ENCODE data around the gene PRAC1.

Gene PRAC1

GRCh38 chr17:48722201-48722907 is at the start of gene PRAC1:
Gene PRAC1 (minus strand): TSS chr17:48722518. CDS start chr17:48722392, 126 bp downstream.
- Histone ChIP-seq H3K9ac (ENCODE audit: low read depth in 1 of 2, low read length in 2 of 2) (no peak within 1 kb of the TSS), H3K4me3 (ENCODE audit: low read depth in 1 of 2, low read length in 2 of 2) (peak within 1 kb of the TSS in 1 of 2 donors; percentile 53), H3K9me3 (ENCODE audit: control insufficient read depth in 1 of 2, low read length in 2 of 2) (no peaks in the 10 kb centered on the region), H3K27me3 (ENCODE audit: control insufficient read depth in 1 of 2, insufficient read depth in 2 of 2, low read length in 2 of 2) (peaks cover 94% of the 10 kb centered on the region in 2 donors), H3K27ac (ENCODE audit: low read depth, low read length) (no peak within 1 kb of the TSS), H3K4me1 (ENCODE audit: control insufficient read depth in 1 of 2, insufficient read depth in 2 of 2, low read length in 2 of 2) (peaks cover 30 to 35% of the 10 kb centered on the region in 2 donors), H3K36me3 (ENCODE audit: control insufficient read depth in 1 of 2, insufficient read depth in 2 of 2, low read length in 2 of 2) (no peaks in the 10 kb centered on the region)

- no peak overlapping the region for H3K4me3 ChIP-seq (ENCODE audit: low read depth in 1 of 2, low read length in 2 of 2)
- no peak overlapping the region for H3K27ac ChIP-seq (ENCODE audit: low read depth, low read length)
- peaks cover 0 to 3% of the 10 kb centered on the region in 2 donors for H3K9me3 ChIP-seq (ENCODE audit: control insufficient read depth in 1 of 2, low read length in 2 of 2)
- H3K9ac ChIP-seq (ENCODE audit: low read depth in 1 of 2, low read length in 2 of 2): no peak overlapping the region
- no peaks in the 10 kb centered on the region for H3K4me1 ChIP-seq (ENCODE audit: control insufficient read depth in 1 of 2, insufficient read depth in 2 of 2, low read length in 2 of 2)
- no peaks in the 10 kb centered on the region for H3K27me3 ChIP-seq (ENCODE audit: control insufficient read depth in 1 of 2, insufficient read depth in 2 of 2, low read length in 2 of 2)
- no peaks in the 10 kb centered on the region for H3K36me3 ChIP-seq (ENCODE audit: control insufficient read depth in 1 of 2, insufficient read depth in 2 of 2, low read length in 2 of 2)
Observed at GRCh38 chr17:48770954-48771353, 48.6 kb upstream of the PRAC1 start.

- no peaks in the 10 kb centered on the region for H3K9me3 ChIP-seq (ENCODE audit: control insufficient read depth in 1 of 2, low read length in 2 of 2)
- H3K27me3 ChIP-seq (ENCODE audit: control insufficient read depth in 1 of 2, insufficient read depth in 2 of 2, low read length in 2 of 2): no peaks in the 10 kb centered on the region
- H3K27ac ChIP-seq (ENCODE audit: low read depth, low read length): no peak overlapping the region
Observed at GRCh38 chr17:48769009-48769675, 46.8 kb upstream of the PRAC1 start.

GRCh38 chr17:48767263-48767774 is 45.0 kb upstream of the PRAC1 start:
- Histone ChIP-seq H3K27me3 (ENCODE audit: control insufficient read depth in 1 of 2, insufficient read depth in 2 of 2, low read length in 2 of 2) (peaks cover 0 to 6% of the 10 kb centered on the region in 2 donors), H3K4me3 (ENCODE audit: low read depth in 1 of 2, low read length in 2 of 2) (no peak overlapping the region), H3K4me1 (ENCODE audit: control insufficient read depth in 1 of 2, insufficient read depth in 2 of 2, low read length in 2 of 2) (no peaks in the 10 kb centered on the region), H3K9ac (ENCODE audit: low read depth in 1 of 2, low read length in 2 of 2) (no peak overlapping the region), H3K27ac (ENCODE audit: low read depth, low read length) (no peak overlapping the region), H3K36me3 (ENCODE audit: control insufficient read depth in 1 of 2, insufficient read depth in 2 of 2, low read length in 2 of 2) (no peaks in the 10 kb centered on the region), H3K9me3 (ENCODE audit: control insufficient read depth in 1 of 2, low read length in 2 of 2) (no peaks in the 10 kb centered on the region)

More at GRCh38 chr17:48769009-48769675, 46.8 kb upstream of the PRAC1 start:
- Histone ChIP-seq H3K4me1 (ENCODE audit: control insufficient read depth in 1 of 2, insufficient read depth in 2 of 2, low read length in 2 of 2) (no peaks in the 10 kb centered on the region), H3K9ac (ENCODE audit: low read depth in 1 of 2, low read length in 2 of 2) (no peak overlapping the region), H3K4me3 (ENCODE audit: low read depth in 1 of 2, low read length in 2 of 2) (no peak overlapping the region), H3K36me3 (ENCODE audit: control insufficient read depth in 1 of 2, insufficient read depth in 2 of 2, low read length in 2 of 2) (no peaks in the 10 kb centered on the region)

- Histone ChIP-seq H3K9ac (ENCODE audit: low read depth in 1 of 2, low read length in 2 of 2) (no peak overlapping the region), H3K36me3 (ENCODE audit: control insufficient read depth in 1 of 2, insufficient read depth in 2 of 2, low read length in 2 of 2) (no peaks in the 10 kb centered on the region), H3K27me3 (ENCODE audit: control insufficient read depth in 1 of 2, insufficient read depth in 2 of 2, low read length in 2 of 2) (peaks cover 16 to 26% of the 10 kb centered on the region in 2 donors), H3K4me1 (ENCODE audit: control insufficient read depth in 1 of 2, insufficient read depth in 2 of 2, low read length in 2 of 2) (peaks cover 15 to 21% of the 10 kb centered on the region in 2 donors), H3K9me3 (ENCODE audit: control insufficient read depth in 1 of 2, low read length in 2 of 2) (no peaks in the 10 kb centered on the region), H3K27ac (ENCODE audit: low read depth, low read length) (no peak overlapping the region), H3K4me3 (ENCODE audit: low read depth in 1 of 2, low read length in 2 of 2) (no peak overlapping the region)
Observed at GRCh38 chr17:48761114-48761513, 38.8 kb upstream of the PRAC1 start.

- no peaks in the 10 kb centered on the region for H3K9me3 ChIP-seq (ENCODE audit: control insufficient read depth in 1 of 2, low read length in 2 of 2)
- no peak overlapping the region for H3K27ac ChIP-seq (ENCODE audit: low read depth, low read length)
- H3K27me3 ChIP-seq (ENCODE audit: control insufficient read depth in 1 of 2, insufficient read depth in 2 of 2, low read length in 2 of 2): peaks cover 22 to 33% of the 10 kb centered on the region in 2 donors
- H3K4me1 ChIP-seq (ENCODE audit: control insufficient read depth in 1 of 2, insufficient read depth in 2 of 2, low read length in 2 of 2): peaks cover 15 to 21% of the 10 kb centered on the region in 2 donors
- H3K36me3 ChIP-seq (ENCODE audit: control insufficient read depth in 1 of 2, insufficient read depth in 2 of 2, low read length in 2 of 2): no peaks in the 10 kb centered on the region
- no peak overlapping the region for H3K9ac ChIP-seq (ENCODE audit: low read depth in 1 of 2, low read length in 2 of 2)
- no peak overlapping the region for H3K4me3 ChIP-seq (ENCODE audit: low read depth in 1 of 2, low read length in 2 of 2)
Observed at GRCh38 chr17:48760411-48760810, 38.1 kb upstream of the PRAC1 start.

GRCh38 chr17:48759288-48759687 is 37.0 kb upstream of the PRAC1 start:
- H3K4me1 ChIP-seq (ENCODE audit: control insufficient read depth in 1 of 2, insufficient read depth in 2 of 2, low read length in 2 of 2): peaks cover 21% of the 10 kb centered on the region in 2 donors
- no peaks in the 10 kb centered on the region for H3K9me3 ChIP-seq (ENCODE audit: control insufficient read depth in 1 of 2, low read length in 2 of 2)
- H3K27me3 ChIP-seq (ENCODE audit: control insufficient read depth in 1 of 2, insufficient read depth in 2 of 2, low read length in 2 of 2): peaks cover 33 to 44% of the 10 kb centered on the region in 2 donors
- H3K9ac ChIP-seq (ENCODE audit: low read depth in 1 of 2, low read length in 2 of 2): no peak overlapping the region
- no peak overlapping the region for H3K4me3 ChIP-seq (ENCODE audit: low read depth in 1 of 2, low read length in 2 of 2)
- no peaks in the 10 kb centered on the region for H3K36me3 ChIP-seq (ENCODE audit: control insufficient read depth in 1 of 2, insufficient read depth in 2 of 2, low read length in 2 of 2)
- no peak overlapping the region for H3K27ac ChIP-seq (ENCODE audit: low read depth, low read length)

GRCh38 chr17:48757524-48757961 is 35.2 kb upstream of the PRAC1 start:
- H3K9me3 ChIP-seq (ENCODE audit: control insufficient read depth in 1 of 2, low read length in 2 of 2): no peaks in the 10 kb centered on the region
- H3K36me3 ChIP-seq (ENCODE audit: control insufficient read depth in 1 of 2, insufficient read depth in 2 of 2, low read length in 2 of 2): no peaks in the 10 kb centered on the region
- peaks cover 51 to 56% of the 10 kb centered on the region in 2 donors for H3K27me3 ChIP-seq (ENCODE audit: control insufficient read depth in 1 of 2, insufficient read depth in 2 of 2, low read length in 2 of 2)
- H3K4me1 ChIP-seq (ENCODE audit: control insufficient read depth in 1 of 2, insufficient read depth in 2 of 2, low read length in 2 of 2): peaks cover 21% of the 10 kb centered on the region in 2 donors
- no peak overlapping the region for H3K4me3 ChIP-seq (ENCODE audit: low read depth in 1 of 2, low read length in 2 of 2)
- no peak overlapping the region for H3K27ac ChIP-seq (ENCODE audit: low read depth, low read length)
- no peak overlapping the region for H3K9ac ChIP-seq (ENCODE audit: low read depth in 1 of 2, low read length in 2 of 2)

- no peaks in the 10 kb centered on the region for H3K36me3 ChIP-seq (ENCODE audit: control insufficient read depth in 1 of 2, insufficient read depth in 2 of 2, low read length in 2 of 2)
- no peak overlapping the region for H3K9ac ChIP-seq (ENCODE audit: low read depth in 1 of 2, low read length in 2 of 2)
- H3K4me3 ChIP-seq (ENCODE audit: low read depth in 1 of 2, low read length in 2 of 2): no peak overlapping the region
- peaks cover 21% of the 10 kb centered on the region in 2 donors for H3K4me1 ChIP-seq (ENCODE audit: control insufficient read depth in 1 of 2, insufficient read depth in 2 of 2, low read length in 2 of 2)
- no peak overlapping the region for H3K27ac ChIP-seq (ENCODE audit: low read depth, low read length)
- H3K27me3 ChIP-seq (ENCODE audit: control insufficient read depth in 1 of 2, insufficient read depth in 2 of 2, low read length in 2 of 2): peaks cover 58 to 60% of the 10 kb centered on the region in 2 donors
- H3K9me3 ChIP-seq (ENCODE audit: control insufficient read depth in 1 of 2, low read length in 2 of 2): no peaks in the 10 kb centered on the region
Observed at GRCh38 chr17:48756830-48757251, 34.5 kb upstream of the PRAC1 start.

- Histone ChIP-seq H3K9ac (ENCODE audit: low read depth in 1 of 2, low read length in 2 of 2) (no peak overlapping the region), H3K4me3 (ENCODE audit: low read depth in 1 of 2, low read length in 2 of 2) (no peak overlapping the region), H3K36me3 (ENCODE audit: control insufficient read depth in 1 of 2, insufficient read depth in 2 of 2, low read length in 2 of 2) (no peaks in the 10 kb centered on the region), H3K4me1 (ENCODE audit: control insufficient read depth in 1 of 2, insufficient read depth in 2 of 2, low read length in 2 of 2) (peaks cover 9 to 13% of the 10 kb centered on the region in 2 donors), H3K27me3 (ENCODE audit: control insufficient read depth in 1 of 2, insufficient read depth in 2 of 2, low read length in 2 of 2) (peaks cover 72 to 74% of the 10 kb centered on the region in 2 donors), H3K9me3 (ENCODE audit: control insufficient read depth in 1 of 2, low read length in 2 of 2) (no peaks in the 10 kb centered on the region), H3K27ac (ENCODE audit: low read depth, low read length) (no peak overlapping the region)
Observed at GRCh38 chr17:48755356-48755755, 33.0 kb upstream of the PRAC1 start.

Measured in duodenal mucosa (tissue), 2 donors.